Esophagus muscularis mucosa (tissue), 4 donors: ENCODE data around the gene FAM118A. TPM values are rescaled to one million over a fixed set of nuclear protein-coding genes. Genes with fewer than 3 reads are reported as not detected.
"Not testable (repeated sequence)": the region's sequence is repeated elsewhere in the genome, so short reads cannot be mapped to it uniquely, and the experiment has no call there.

Experiments used
- DNase-seq: peaks from one replicate; pipeline ENCODE4 v3.0.0-alpha.2; 2017; ENCODE audit errors: extremely low spot score
- H3K27ac ChIP-seq, 4 donors: fragments of 200-600 bp; sonication (generic); replicated peaks in 1 of 4; 1 replicate in 3 of 4; 2 replicates in 1 of 4; pipeline ENCODE4 v1.5.1; 2016 to 2019; ENCODE audit warnings: mild to moderate bottlenecking in 1 of 4
- H3K27me3 ChIP-seq, 4 donors: fragments of 200-600 bp; sonication (generic); one replicate each; pipeline versions ENCODE4 v1.5.1 to v1.6.0; 2016 to 2019
- H3K36me3 ChIP-seq, 4 donors: fragments of 200-600 bp; sonication (generic); one replicate each; pipeline ENCODE4 v1.5.1; 2016 to 2019
- H3K4me1 ChIP-seq, 4 donors: fragments of 200-600 bp; sonication (generic); one replicate each; pipeline ENCODE4 v1.5.1; 2016 to 2019
- H3K4me3 ChIP-seq, 4 donors: fragments of 200-600 bp; sonication (generic); 1 replicate in 2 of 4; 2 replicates in 2 of 4; pipeline ENCODE4 v1.5.1; 2016 to 2019; ENCODE audit warnings: mild to moderate bottlenecking in 4 of 4, moderate library complexity in 1 of 4
- H3K9me3 ChIP-seq, 4 donors: fragments of 200-600 bp; sonication (generic); 1 replicate in 3 of 4; 2 replicates in 1 of 4; pipeline ENCODE4 v1.5.1; 2016 to 2019
- CTCF ChIP-seq, 3 experiments: fragments of 200-600 bp in 2 of 3; fragments of 450-650 bp in 1 of 3; sonication (generic) in 2 of 3; IDR thresholded peaks; one replicate each; pipeline ENCODE4 v1.5.1; 2017 to 2019; ENCODE audit warnings: antibody characterized with exemption in 3 of 3, mild to moderate bottlenecking in 2 of 3, moderate library complexity in 1 of 3
- EP300 ChIP-seq: sonication (generic); formaldehyde crosslinking; IDR thresholded peaks from one replicate; pipeline ENCODE4 v1.6.1; 2017; ENCODE audit warnings: antibody characterized with exemption
- POLR2A ChIP-seq: fragments of 450-650 bp; IDR thresholded peaks from one replicate; pipeline ENCODE4 v1.6.1; 2017; ENCODE audit warnings: antibody characterized with exemption, moderate library complexity, mild to moderate bottlenecking, low read depth
- POLR2AphosphoS5 ChIP-seq, 2 donors: sonication (generic); formaldehyde crosslinking; IDR thresholded peaks; one replicate each; pipeline ENCODE4 v1.6.1; 2017; ENCODE audit warnings: antibody characterized with exemption in 2 of 2
- WGBS: methylation state at CpG from one replicate; pipeline ENCODE4 v1.1.5; 2018; 5-methylcytosine and 5-hydroxymethylcytosine counted together
- intact Hi-C: fragments of 100-400 bp; cut with DNase I; formaldehyde crosslinking; loops from one replicate; pipeline ENCODE4 v1.15.1; 2023
- total RNA-seq, 4 donors: library from RNA; depleted of rRNA; stranded (reverse); fragments of >200 nt; gene quantifications; one replicate each; pipeline versions ENCODE4 v1.1.0 to v1.2.1, GENCODE V29; 2016

The FAM118A gene
- total RNA-seq, 4 donors from 2014 or later: 24.4 to 45.8 (median 32.1) TPM

DNA sequence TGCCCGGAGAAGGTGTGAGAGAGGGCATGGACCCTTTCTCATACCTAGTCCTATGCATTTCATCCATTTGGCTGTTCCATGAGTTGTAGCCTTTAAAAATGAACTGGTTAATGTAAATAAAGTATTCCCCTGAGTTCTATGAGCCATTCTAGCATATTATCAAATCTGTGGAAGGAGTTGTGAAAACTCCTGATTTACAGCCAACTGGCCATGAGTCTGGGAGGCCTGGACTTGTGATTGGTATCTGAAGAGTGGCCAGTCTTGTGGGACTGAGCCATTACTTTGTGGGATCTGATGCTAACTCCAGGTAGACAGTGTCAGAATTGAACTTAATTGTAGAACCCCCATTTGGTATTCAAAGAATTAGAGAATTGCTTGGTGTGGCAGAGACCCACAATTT lies 48.4 kb downstream of the FAM118A start:
- Histone ChIP-seq H3K4me3 (no peak overlapping the region), H3K9me3 (no peaks in the 10 kb centered on the region), H3K4me1 (no peaks in the 10 kb centered on the region), H3K27ac (no peak overlapping the region), H3K27me3 (no peaks in the 10 kb centered on the region), H3K36me3 (no peaks in the 10 kb centered on the region)
- intact Hi-C loops: no loop called here
- WGBS: 82% methylated on average over 1 of the region's 1 CpG
- no peak for TF ChIP-seq POLR2A
- no peak for TF ChIP-seq CTCF (IDR thresholded peaks at IDR 0.05)
- no peak for DNase-seq

DNA sequence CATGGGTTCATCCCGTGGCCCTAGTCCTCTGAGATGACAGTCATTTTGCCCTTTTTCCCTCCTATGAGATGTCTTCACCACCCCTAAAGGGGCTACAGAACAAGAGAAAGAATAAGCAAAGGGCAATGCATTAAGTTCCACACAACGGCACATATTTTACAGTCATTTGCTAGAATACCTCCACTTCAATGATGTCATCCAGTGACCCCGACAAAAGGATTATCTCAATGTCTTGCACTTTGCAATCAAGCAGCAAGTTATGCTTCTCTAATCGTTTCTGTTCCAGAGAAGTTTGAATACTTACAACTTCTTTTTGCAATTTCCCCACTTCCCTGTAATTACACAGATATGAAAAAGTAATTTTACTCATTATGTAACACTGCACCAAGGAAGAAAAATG lies 49.9 kb downstream of the FAM118A start:
- H3K36me3 ChIP-seq: no peaks in the 10 kb centered on the region
- H3K4me1 ChIP-seq: no peaks in the 10 kb centered on the region
- H3K4me3 ChIP-seq: no peak overlapping the region
- intact Hi-C loops: no loop called here
- H3K9me3 ChIP-seq: no peaks in the 10 kb centered on the region
- H3K27me3 ChIP-seq: no peaks in the 10 kb centered on the region
- H3K27ac ChIP-seq: no peak overlapping the region
- 69% methylated on average over 4 of the region's 4 CpGs for WGBS
- no peak for TF ChIP-seq POLR2AphosphoS5 (IDR thresholded peaks at IDR 0.05)
- TF ChIP-seq EP300: no peak
- TF ChIP-seq POLR2A: no peak
- TF ChIP-seq CTCF (IDR thresholded peaks at IDR 0.05): no peak
- DNase-seq: no peak

DNA sequence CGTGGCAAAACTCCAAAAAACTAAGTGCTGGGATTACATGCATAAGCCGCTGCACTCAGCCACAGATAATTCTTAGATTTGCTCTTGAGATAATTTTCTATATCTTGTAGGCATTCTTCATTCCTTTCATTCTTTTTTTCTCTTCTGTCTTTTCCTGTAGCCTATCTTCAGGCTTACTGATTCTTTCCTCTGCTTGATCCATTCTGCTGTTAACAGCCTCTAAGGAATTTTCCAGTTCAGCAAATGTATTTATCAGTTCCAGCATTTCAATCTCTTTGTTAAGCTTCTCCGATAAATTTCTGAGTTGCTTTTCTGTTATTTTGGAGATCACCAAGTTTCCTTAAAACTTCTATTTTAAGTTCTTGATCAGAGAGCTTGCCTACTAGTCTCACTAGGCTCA lies 57.0 kb downstream of the FAM118A start:
- WGBS: 91% methylated on average over 3 of the region's 3 CpGs
- Histone ChIP-seq H3K36me3 (no peaks in the 10 kb centered on the region), H3K27me3 (peaks cover 0 to 11% (median 0%) of the 10 kb centered on the region in 4 donors), H3K9me3 (peaks cover 0 to 15% (median 2%) of the 10 kb centered on the region in 4 donors), H3K27ac (no peak overlapping the region), H3K4me1 (no peaks in the 10 kb centered on the region), H3K4me3 (no peak overlapping the region)
- DNase-seq: no peak
- intact Hi-C loops: no loop called here
- TF ChIP-seq POLR2AphosphoS5 (IDR thresholded peaks at IDR 0.05) (no peak), EP300 (no peak), CTCF (IDR thresholded peaks at IDR 0.05) (no peak), POLR2A (no peak)

- H3K27ac ChIP-seq, H3K27me3 ChIP-seq, H3K4me1 ChIP-seq, intact Hi-C loops, H3K9me3 ChIP-seq, H3K36me3 ChIP-seq, DNase-seq, H3K4me3 ChIP-seq: not testable (repeated sequence)
- WGBS: 90% methylated on average over 3 of the region's 3 CpGs
Observed at GRCh38 chr22:45373592-45373991, 63.9 kb downstream of the FAM118A start.

- Histone ChIP-seq H3K4me3 (no peak overlapping the region), H3K27ac (no peak overlapping the region), H3K9me3 (no peaks in the 10 kb centered on the region), H3K27me3 (no peaks in the 10 kb centered on the region), H3K4me1 (no peaks in the 10 kb centered on the region), H3K36me3 (no peaks in the 10 kb centered on the region)
- DNase-seq: no peak
- TF ChIP-seq POLR2AphosphoS5 (IDR thresholded peaks at IDR 0.05) (no peak), EP300 (no peak), CTCF (IDR thresholded peaks at IDR 0.05) (no peak), POLR2A (no peak)
- 78% methylated on average over 3 of the region's 3 CpGs for WGBS
- intact Hi-C loops: no loop called here
Observed at GRCh38 chr22:45376009-45376408, 66.3 kb downstream of the FAM118A start.
